Left colon (tissue), 2 donors: ENCODE results near the gene PPIE. TPM values are rescaled to one million over a fixed set of nuclear protein-coding genes. Genes with fewer than 3 reads are reported as not detected.
"Not testable (repeated sequence)": the region's sequence is repeated elsewhere in the genome, so short reads cannot be mapped to it uniquely, and the experiment has no call there.

ENCODE experiments used
- ATAC-seq: fragments of 200-7000 bp; cut with Tn5 transposase; one replicate; pipeline ENCODE4 v1.9.1; 2020; ENCODE audit warnings: mild to moderate bottlenecking, moderate library complexity
- DNase-seq, 2 donors: peaks; one replicate each; pipeline ENCODE4 v3.0.0-alpha.2; 2020
- intact Hi-C, 2 donors: fragments of 100-400 bp; cut with DNase I in 1 of 2; cut with micrococcal nuclease in 1 of 2; formaldehyde crosslinking; loops; one replicate each; pipeline versions ENCODE4 v1.11.2 to v1.14.0; 2022; cut with DNase I, micrococcal nuclease
- total RNA-seq, 2 donors: library from RNA; stranded (reverse); fragmentation: NEBNext Ultra II Directional; extraction: Animal tissue kit (Norgen Biotek cat#: 25700); gene quantifications; one replicate each; pipeline ENCODE4 v1.2.1, GENCODE V29; 2021
- donor health status: DM: no; HTN: no; CAD: no.
- donor health status: DM: yes; HTN: yes; CAD: no.

PPIE gene
- total RNA-seq, 2 donors from 2014 or later: 33.5 to 38.4 TPM

DNA sequence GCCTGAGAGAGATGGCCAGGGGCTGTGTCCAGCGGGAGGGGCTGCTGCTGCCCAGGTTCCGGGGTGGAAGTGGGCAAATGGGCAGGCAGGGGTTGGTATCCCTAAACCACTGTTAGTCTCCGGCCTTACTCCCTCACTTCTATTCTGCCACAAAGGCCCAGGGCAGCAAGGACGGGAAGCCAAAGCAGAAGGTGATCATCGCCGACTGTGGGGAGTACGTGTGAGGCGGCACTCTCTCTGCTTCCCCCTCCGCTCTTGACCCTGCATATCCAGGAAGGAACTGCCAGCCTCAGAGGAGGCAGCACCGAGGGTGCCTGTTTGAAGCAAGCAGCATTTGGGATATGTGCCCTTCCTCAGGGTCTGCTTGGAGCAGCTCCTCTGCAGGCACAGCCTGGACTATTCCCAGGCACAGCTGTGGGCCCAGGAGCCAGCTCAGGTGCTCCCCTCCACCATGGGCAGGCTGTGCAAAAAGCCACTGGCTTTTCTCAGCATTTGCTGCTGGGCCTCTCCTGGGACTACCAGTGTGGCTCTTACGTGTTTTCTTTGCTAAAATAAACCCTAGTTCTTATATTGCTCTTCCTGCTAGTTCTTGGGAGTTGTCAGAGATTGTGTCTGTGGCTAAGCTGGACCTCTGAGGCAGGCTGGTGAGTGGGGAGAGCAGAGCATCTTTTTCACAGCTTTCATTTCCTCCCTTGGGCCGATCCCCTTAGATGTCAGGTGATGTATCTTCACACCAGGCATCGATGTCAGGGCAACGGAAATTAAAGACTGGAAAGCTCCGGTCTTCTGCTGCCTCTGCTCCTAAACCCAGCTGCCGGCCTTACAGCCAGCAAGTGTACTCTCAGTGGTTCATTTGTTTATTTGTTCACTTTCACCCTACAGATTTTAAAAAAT is 14.7 kb downstream of the PPIE start:
- intact Hi-C loops: no loop called here
- no peak for ATAC-seq
- no peak for DNase-seq

GRCh38 chr1:39754026-39754570 is 15.4 kb downstream of the PPIE start:
- intact Hi-C loops: no loop called here
- DNase-seq (no peak), ATAC-seq (no peak)

GRCh38 chr1:39754906-39755504 is 16.3 kb downstream of the PPIE start:
- DNase-seq: no peak
- no peak for ATAC-seq
- intact Hi-C loops: no loop called here

- intact Hi-C loops: no loop called here
- DNase-seq (no peak), ATAC-seq (no peak)
These were observed 17.4 kb downstream of the PPIE start for GRCh38 chr1:39755965-39756659.

GRCh38 chr1:39757501-39757900 is 18.8 kb downstream of the PPIE start:
- ATAC-seq: no peak
- no peak for DNase-seq
- intact Hi-C loops: no loop called here

- ATAC-seq: peak; percentile 26
- no peak for DNase-seq
- intact Hi-C loops: no loop called here
These were observed 20.1 kb downstream of the PPIE start for GRCh38 chr1:39758556-39759435.

GRCh38 chr1:39759436-39759726 is 20.7 kb downstream of the PPIE start:
- intact Hi-C loops: no loop called here
- ATAC-seq (no peak), DNase-seq (no peak)

DNA sequence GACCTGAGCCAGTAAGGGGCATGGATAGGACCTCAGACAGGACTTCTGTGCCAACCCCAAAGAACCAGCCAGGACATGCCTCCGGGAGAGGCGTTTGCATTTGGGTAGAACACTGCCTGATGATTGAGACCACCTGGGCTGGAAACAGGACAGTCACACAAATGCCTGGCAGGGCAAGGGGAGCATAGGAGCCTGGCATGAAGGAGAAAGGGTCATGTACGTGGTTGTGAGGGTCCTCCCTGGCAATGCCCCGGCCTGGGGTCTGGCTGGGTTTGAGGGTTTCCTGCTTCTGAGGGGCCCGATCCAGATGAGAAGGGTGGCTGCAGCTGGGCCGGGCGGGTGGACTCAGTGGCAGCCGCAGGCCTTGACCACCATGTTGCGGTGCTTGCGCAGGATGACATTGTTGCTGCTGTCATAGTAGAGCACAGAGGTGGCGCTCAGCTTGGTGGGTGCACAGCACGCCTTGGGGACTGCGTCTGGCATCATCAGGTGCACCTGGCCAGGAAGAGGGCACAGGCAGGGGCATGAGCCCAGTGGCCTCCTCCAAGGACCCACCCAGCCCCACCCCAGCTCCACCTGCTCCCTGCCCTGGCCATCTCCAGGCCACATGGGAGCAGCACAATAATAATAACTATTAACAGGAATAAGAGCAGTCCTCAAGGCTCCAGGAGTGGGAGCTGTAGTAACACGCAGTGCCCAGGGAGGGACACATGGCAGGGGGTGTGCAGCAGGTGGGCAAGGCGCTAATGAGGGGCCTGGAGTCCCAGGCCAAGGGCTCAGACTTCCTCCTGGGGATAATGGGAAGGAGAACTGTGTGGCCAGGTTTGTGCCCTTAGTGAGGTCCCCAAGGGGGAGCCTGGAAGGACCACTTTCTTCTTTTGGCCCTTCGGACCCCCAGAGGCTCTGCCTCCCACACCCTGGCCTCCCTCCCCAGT is 21.7 kb downstream of the PPIE start:
- DNase-seq (no peak), ATAC-seq (no peak)
- intact Hi-C loops: no loop called here

DNA sequence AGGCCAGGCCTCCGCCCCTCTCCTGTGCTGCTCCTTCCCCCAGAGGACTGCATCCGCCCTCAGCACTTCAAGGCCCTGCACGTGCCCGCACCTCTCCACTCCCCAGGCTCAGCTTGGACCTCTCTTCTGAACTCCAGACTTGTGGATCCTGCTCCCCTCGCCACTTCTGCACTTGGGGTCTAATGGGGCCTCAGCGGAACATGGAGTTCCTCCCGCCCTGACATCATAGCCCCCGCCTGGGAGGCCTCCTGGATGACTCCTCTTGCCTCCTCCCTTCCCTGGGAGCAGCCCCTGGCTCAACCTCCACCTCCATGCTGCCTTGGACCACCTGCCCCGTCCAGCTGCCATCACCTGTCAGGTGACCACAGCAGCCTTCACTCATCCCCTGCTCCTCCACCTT is 22.3 kb downstream of the PPIE start:
- intact Hi-C loops: no loop called here
- DNase-seq: no peak
- no peak for ATAC-seq

- intact Hi-C loops: no loop called here
- no peak for DNase-seq
- no peak for ATAC-seq
These were observed 23.0 kb downstream of the PPIE start for GRCh38 chr1:39761557-39762260.

DNA sequence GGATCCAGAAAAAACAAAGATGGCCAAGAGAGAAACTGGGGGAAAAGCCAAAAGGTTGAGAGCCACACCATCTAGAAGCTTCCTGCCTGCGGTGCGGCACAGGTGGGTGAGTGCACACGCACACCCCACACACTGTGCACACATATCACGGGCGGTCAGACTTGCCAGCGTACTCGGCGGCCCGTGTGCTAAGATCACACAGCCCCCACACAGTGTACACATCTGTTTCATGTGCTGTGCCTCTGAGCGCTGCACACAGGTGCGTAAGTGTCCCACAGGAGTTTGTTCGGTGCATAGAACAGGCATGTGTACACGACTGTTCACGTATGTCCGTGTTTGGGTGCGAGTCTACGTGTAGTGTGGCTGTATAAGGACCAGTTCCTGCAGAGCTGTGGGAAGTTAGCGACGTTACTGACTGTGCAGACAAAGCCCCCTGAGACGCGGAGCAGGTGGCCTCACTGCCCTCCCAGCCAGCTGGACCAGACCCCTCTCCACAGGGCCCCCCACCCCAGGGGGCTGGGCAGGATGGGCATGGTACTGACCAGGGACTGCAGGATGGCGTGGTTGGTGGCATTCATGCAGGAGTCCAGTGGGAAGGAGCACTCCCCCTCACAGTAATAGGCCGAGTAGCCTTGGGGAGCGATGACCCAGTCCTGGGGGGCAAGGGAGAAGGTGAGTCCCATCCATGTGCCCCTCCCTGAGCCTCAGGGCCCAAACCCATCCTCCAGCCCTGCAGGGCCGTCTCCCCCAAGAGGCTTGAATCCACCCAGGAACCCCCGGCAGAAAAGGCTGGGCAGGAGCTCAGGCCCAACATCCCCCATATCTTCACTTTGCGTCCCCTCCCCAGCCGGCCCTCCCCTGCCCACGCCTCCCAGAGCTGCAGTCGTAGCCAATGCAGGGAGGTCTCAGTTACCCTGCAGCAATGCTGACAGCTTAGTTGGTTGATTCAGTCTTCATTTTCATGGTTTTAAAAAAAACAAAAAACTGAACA is 24.2 kb downstream of the PPIE start:
- ATAC-seq (no peak), DNase-seq (no peak)
- intact Hi-C loops: no loop called here

- ATAC-seq, DNase-seq, intact Hi-C loops: not testable (repeated sequence)
These were observed 25.1 kb downstream of the PPIE start for GRCh38 chr1:39763619-39764374.

DNA sequence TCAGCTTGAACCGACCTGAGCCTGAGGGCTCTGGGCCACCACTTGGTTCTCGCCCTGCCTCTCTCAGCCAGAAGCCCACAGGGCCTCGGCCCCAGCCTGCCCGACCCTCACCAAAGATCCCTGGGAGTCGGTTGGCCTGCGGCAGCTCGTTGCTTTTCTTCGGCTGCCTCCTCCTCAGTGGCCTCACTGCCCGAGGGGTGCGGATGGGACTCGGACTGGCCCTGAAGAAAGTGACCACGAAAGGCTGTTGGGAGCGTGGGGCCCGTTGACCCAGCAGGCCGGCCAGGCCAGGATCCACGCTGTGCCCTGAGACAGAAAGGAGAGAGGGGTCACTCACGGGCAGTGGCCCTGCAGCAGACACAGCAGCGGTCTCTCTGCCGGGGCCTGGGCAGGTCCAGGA is 25.8 kb downstream of the PPIE start:
- DNase-seq, ATAC-seq, intact Hi-C loops: not testable (repeated sequence)

DNA sequence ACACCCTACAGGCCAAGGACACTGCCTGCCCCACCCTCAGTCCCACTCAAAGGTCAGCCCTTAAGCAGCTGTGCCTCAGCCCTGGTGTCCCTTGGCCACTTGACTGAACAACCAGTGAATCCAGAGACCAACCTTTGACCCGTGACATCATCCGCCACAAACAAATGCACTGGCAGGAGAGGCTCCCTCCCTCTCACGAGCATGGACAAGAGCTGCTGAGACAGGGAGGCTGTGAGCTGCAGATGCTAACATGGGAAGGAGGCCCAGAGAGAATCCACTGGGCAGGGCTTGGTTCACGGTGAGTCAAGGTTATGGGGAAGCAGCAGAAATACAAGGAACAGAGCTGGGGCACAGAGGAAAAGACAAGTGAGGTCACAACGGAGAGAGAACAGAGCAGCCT is 27.8 kb downstream of the PPIE start:
- intact Hi-C loops, DNase-seq: not testable (repeated sequence)
- peak; percentile 88 for ATAC-seq

- not testable (repeated sequence) for ATAC-seq
These were observed 30.8 kb downstream of the PPIE start for GRCh38 chr1:39769502-39769901.

More at GRCh38 chr1:39769502-39769901, 30.8 kb downstream of the PPIE start:
- DNase-seq, intact Hi-C loops: not testable (repeated sequence)
